Activated B cell treated with CpG ODN at 0.5 μM for 24 hours (primary cell): ENCODE results near the gene PTH1R. TPM values are rescaled to one million over a fixed set of nuclear protein-coding genes. Genes with fewer than 3 reads are reported as not detected.

Experiments
- ATAC-seq: fragments of 200-7000 bp; cut with Tn5 transposase; one replicate; pipeline ENCODE4 v1.10.0; 2021; ENCODE audit warnings: low read depth, mild to moderate bottlenecking, moderate library complexity
- CTCF ChIA-PET: fragments of 350-600 bp; sonication (Branson Sonifier 250); formaldehyde crosslinking; loops from one replicate; lab custom pipeline; 2021; ENCODE audit warnings: antibody characterized with exemption; lab: Charles Lee
- POLR2A ChIA-PET: fragments of 350-600 bp; sonication (Branson Sonifier 250); formaldehyde crosslinking; loops from one replicate; lab custom pipeline; 2021; ENCODE audit warnings: antibody characterized with exemption; lab: Charles Lee
- DNase-seq: peaks from one replicate; pipeline ENCODE4 v3.0.0; 2022
- H3K27ac Mint-ChIP-seq: one replicate; pipeline ENCODE4 v1.8.0; 2020; ENCODE audit warnings: mixed read lengths
- H3K27me3 Mint-ChIP-seq: one replicate; pipeline ENCODE4 v1.8.0; 2021; ENCODE audit warnings: mixed read lengths
- H3K36me3 Mint-ChIP-seq: one replicate; pipeline ENCODE4 v1.8.0; 2021; ENCODE audit warnings: low read depth, mixed read lengths
- H3K4me1 Mint-ChIP-seq: one replicate; pipeline ENCODE4 v1.8.0; 2021; ENCODE audit warnings: mixed read lengths
- H3K4me3 Mint-ChIP-seq: one replicate; pipeline ENCODE4 v1.8.0; 2020; ENCODE audit warnings: mild to moderate bottlenecking, mixed read lengths
- H3K9me3 Mint-ChIP-seq: one replicate; pipeline ENCODE4 v1.8.0; 2020; ENCODE audit warnings: mixed read lengths
- CTCF ChIP-seq: fragments of 200-600 bp; IDR thresholded peaks from one replicate; pipeline ENCODE4 v1.8.0; 2022; ENCODE audit warnings: antibody characterized with exemption, mild to moderate bottlenecking
- intact Hi-C: fragments of 100-400 bp; cut with micrococcal nuclease; formaldehyde crosslinking; loops from one replicate; pipeline ENCODE4 v1.15.1; 2024
- total RNA-seq: library from RNA; stranded (reverse); gene quantifications from 2 replicates; pipeline ENCODE4 v1.2.3, GENCODE V29; 2022

The PTH1R gene
- total RNA-seq, 1 donor from 2014 or later: not detected

- Mint-ChIP-seq H3K4me3 (peak overlapping the region; percentile 19), H3K27me3 (no peaks in the 10 kb centered on the region), H3K27ac (peak overlapping the region; percentile 68), H3K4me1 (peaks cover 59% of the 10 kb centered on the region), H3K9me3 (peaks cover 4% of the 10 kb centered on the region), H3K36me3 (peaks cover 70% of the 10 kb centered on the region)
- POLR2A ChIA-PET: interaction anchor here (1.0 to 15.6 kb wide), 2 partner anchors 53 to 109 kb away, joined by 8 to 189 read pairs; partner anchors contain the start of genes CCDC12 and NBEAL2
- no peak for DNase-seq
- TF ChIP-seq CTCF: no peak
- intact Hi-C loops: loop anchor here (1.0 kb wide), 1 partner anchor 75 kb away; no protein-coding TSS in a partner anchor
- CTCF ChIA-PET: interaction anchor here (0.9 to 4.4 kb wide), 13 partner anchors 9 to 93 kb away, joined by 3 to 35 read pairs (median 4); partner anchors contain the start of genes CCDC12 and NBEAL2
- no peak for ATAC-seq
Measured at GRCh38 chr3:46923559-46924350, 46.2 kb downstream of the PTH1R start.

GRCh38 chr3:46924921-46925584, 47.5 kb downstream of the PTH1R start:
- TF ChIP-seq CTCF: no peak
- intact Hi-C loops: loop anchor here (5.0 kb wide), 2 partner anchors 237 to 357 kb away; partner anchors contain the start of genes KIF9, KLHL18 and SETD2
- H3K27me3 Mint-ChIP-seq: no peaks in the 10 kb centered on the region
- CTCF ChIA-PET: interaction anchor here (1.0 to 4.4 kb wide), 3 partner anchors 15 to 74 kb away, joined by 3 to 35 read pairs (median 5); partner anchors contain the start of gene CCDC12
- H3K36me3 Mint-ChIP-seq: peaks cover 63% of the 10 kb centered on the region
- H3K4me1 Mint-ChIP-seq: peaks cover 71% of the 10 kb centered on the region
- H3K27ac Mint-ChIP-seq: peak overlapping the region; percentile 93
- POLR2A ChIA-PET: interaction anchor here (0.8 to 15.6 kb wide), 3 partner anchors 16 to 52 kb away, joined by 3 to 189 read pairs (median 8); partner anchors contain the start of genes CCDC12 and NBEAL2
- peak overlapping the region; percentile 7 for H3K4me3 Mint-ChIP-seq
- DNase-seq: no peak
- ATAC-seq: no peak
- peaks cover 4% of the 10 kb centered on the region for H3K9me3 Mint-ChIP-seq

GRCh38 chr3:46925585-46925934, 48.0 kb downstream of the PTH1R start:
- Mint-ChIP-seq H3K36me3 (peaks cover 59% of the 10 kb centered on the region), H3K4me3 (peak overlapping the region; percentile 80), H3K9me3 (peaks cover 4% of the 10 kb centered on the region), H3K4me1 (peaks cover 76% of the 10 kb centered on the region), H3K27me3 (no peaks in the 10 kb centered on the region), H3K27ac (peak overlapping the region; percentile 93)
- no peak for TF ChIP-seq CTCF
- ChIA-PET POLR2A (interaction anchor here (2.0 to 15.6 kb wide), 2 partner anchors 28 to 51 kb away, joined by 8 to 189 read pairs; partner anchors contain the start of genes CCDC12 and NBEAL2), CTCF (interaction anchor here (1.2 to 4.4 kb wide), 2 partner anchors 53 to 73 kb away, joined by 4 to 35 read pairs; no protein-coding TSS in a partner anchor)
- no peak for ATAC-seq
- DNase-seq: no peak
- intact Hi-C loops: loop anchor here (5.0 kb wide), 2 partner anchors 237 to 357 kb away; partner anchors contain the start of genes KIF9, KLHL18 and SETD2

- Mint-ChIP-seq H3K27ac (peak overlapping the region; percentile 93), H3K9me3 (peaks cover 4% of the 10 kb centered on the region), H3K4me1 (peaks cover 81% of the 10 kb centered on the region), H3K4me3 (peak overlapping the region; percentile 80), H3K27me3 (no peaks in the 10 kb centered on the region), H3K36me3 (peaks cover 56% of the 10 kb centered on the region)
- intact Hi-C loops: loop anchor here (5.0 kb wide), 2 partner anchors 236 to 356 kb away; partner anchors contain the start of genes KIF9, KLHL18 and SETD2
- ChIA-PET CTCF (interaction anchor here (1.0 to 4.4 kb wide), 4 partner anchors 16 to 73 kb away, joined by 3 to 35 read pairs (median 5); no protein-coding TSS in a partner anchor), POLR2A (interaction anchor here (1.4 to 15.6 kb wide), 5 partner anchors 13 to 78 kb away, joined by 3 to 189 read pairs (median 8); partner anchors contain the start of genes CCDC12 and NBEAL2)
- no peak for DNase-seq
- no peak for ATAC-seq
- TF ChIP-seq CTCF: no peak
Measured at GRCh38 chr3:46926039-46926438, 48.5 kb downstream of the PTH1R start.
